HK-2 (cell line): ENCODE results near the gene TTYH3.
A peak's percentile ranks its signal among the peaks of the same experiment; 100 is the strongest.
"Not testable (repeated sequence)": the region's sequence is repeated elsewhere in the genome, so short reads cannot be mapped to it uniquely, and the experiment has no call there.

Experiments
- DNase-seq: peaks from one replicate; pipeline ENCODE4 v3.0.0-alpha.2; 2018; ENCODE audit not compliant: unreplicated experiment

Gene TTYH3

GRCh38 chr7:2631946-2632732 lies at the start of gene TTYH3:
Gene TTYH3, plus strand, starts transcription at chr7:2631986. Its CDS starts 170 bp downstream, at chr7:2632156.
- DNase-seq = peak; percentile 53

GRCh38 chr7:2582006-2582735 lies 49.6 kb upstream of the TTYH3 start:
- no peak for DNase-seq

GRCh38 chr7:2583798-2584580 lies 47.8 kb upstream of the TTYH3 start:
- DNase-seq = no peak

- DNase-seq = no peak
These were observed 46.3 kb upstream of the TTYH3 start for GRCh38 chr7:2585446-2585845.

- no peak for DNase-seq
These were observed 45.3 kb upstream of the TTYH3 start for GRCh38 chr7:2586326-2587020.

- DNase-seq = no peak
These were observed 44.7 kb upstream of the TTYH3 start for GRCh38 chr7:2587134-2587533.

GRCh38 chr7:2587778-2588177 lies 44.0 kb upstream of the TTYH3 start:
- DNase-seq = no peak

- no peak for DNase-seq
These were observed 42.4 kb upstream of the TTYH3 start for GRCh38 chr7:2589341-2589740.

- DNase-seq = not testable (repeated sequence)
These were observed 41.8 kb upstream of the TTYH3 start for GRCh38 chr7:2589941-2590340.

- no peak for DNase-seq
These were observed 39.4 kb upstream of the TTYH3 start for GRCh38 chr7:2592375-2592865.

GRCh38 chr7:2593036-2593727 lies 38.6 kb upstream of the TTYH3 start:
- no peak for DNase-seq

GRCh38 chr7:2594599-2594998 lies 37.2 kb upstream of the TTYH3 start:
- DNase-seq = no peak

GRCh38 chr7:2595258-2595860 lies 36.4 kb upstream of the TTYH3 start:
- no peak for DNase-seq

GRCh38 chr7:2596464-2597272 lies 35.1 kb upstream of the TTYH3 start:
- no peak for DNase-seq

- DNase-seq = no peak
These were observed 34.5 kb upstream of the TTYH3 start for GRCh38 chr7:2597273-2597640.

- DNase-seq = no peak
These were observed 33.5 kb upstream of the TTYH3 start for GRCh38 chr7:2598154-2598823.

- no peak for DNase-seq
These were observed 30.7 kb upstream of the TTYH3 start for GRCh38 chr7:2601065-2601464.

GRCh38 chr7:2601907-2602306 lies 29.9 kb upstream of the TTYH3 start:
- DNase-seq = no peak

- DNase-seq = no peak
These were observed 29.3 kb upstream of the TTYH3 start for GRCh38 chr7:2602406-2603043.
